Activated T-cell treated with anti-CD3 and anti-CD28 coated beads, Interleukin-2, amount 50 U/mL, for 48 hours (primary cell): ENCODE data around the gene L3MBTL4.
"Not testable (repeated sequence)": the region's sequence is repeated elsewhere in the genome, so short reads cannot be mapped to it uniquely, and the experiment has no call there.

ENCODE experiments used
- DNase-seq, 2 experiments: peaks; one replicate each; pipeline ENCODE4 v3.0.0-alpha.2; 2020

The L3MBTL4 gene

GRCh38 chr18:6297875-6298274 lies 116.8 kb downstream of the L3MBTL4 start:
- no peak for DNase-seq

GRCh38 chr18:6294148-6294784 lies 120.4 kb downstream of the L3MBTL4 start:
- DNase-seq: no peak

GRCh38 chr18:6289843-6290242 lies 124.9 kb downstream of the L3MBTL4 start:
- no peak for DNase-seq

GRCh38 chr18:6286585-6286984 lies 128.1 kb downstream of the L3MBTL4 start:
- DNase-seq: no peak

- DNase-seq: no peak
These were observed 129.9 kb downstream of the L3MBTL4 start for GRCh38 chr18:6284761-6285160.

GRCh38 chr18:6284300-6284699 lies 130.4 kb downstream of the L3MBTL4 start:
- DNase-seq: no peak

- no peak for DNase-seq
These were observed 132.8 kb downstream of the L3MBTL4 start for GRCh38 chr18:6281874-6282273.

GRCh38 chr18:6280211-6280743 lies 134.4 kb downstream of the L3MBTL4 start:
- DNase-seq: no peak

GRCh38 chr18:6279308-6279707 lies 135.4 kb downstream of the L3MBTL4 start:
- DNase-seq: no peak

GRCh38 chr18:6273423-6273822 lies 141.3 kb downstream of the L3MBTL4 start:
- DNase-seq: no peak

GRCh38 chr18:6272144-6272543 lies 142.6 kb downstream of the L3MBTL4 start:
- not testable (repeated sequence) for DNase-seq

- no peak for DNase-seq
These were observed 143.1 kb downstream of the L3MBTL4 start for GRCh38 chr18:6271585-6271984.

GRCh38 chr18:6270771-6271216 lies 143.9 kb downstream of the L3MBTL4 start:
- no peak for DNase-seq

- DNase-seq: no peak
These were observed 144.9 kb downstream of the L3MBTL4 start for GRCh38 chr18:6269660-6270332.

GRCh38 chr18:6266212-6266611 lies 148.5 kb downstream of the L3MBTL4 start:
- DNase-seq: no peak

GRCh38 chr18:6261938-6262337 lies 152.8 kb downstream of the L3MBTL4 start:
- no peak for DNase-seq

- DNase-seq: not testable (repeated sequence)
These were observed 155.4 kb downstream of the L3MBTL4 start for GRCh38 chr18:6259324-6259723.

- no peak for DNase-seq
These were observed 156.8 kb downstream of the L3MBTL4 start for GRCh38 chr18:6257950-6258349.

GRCh38 chr18:6256521-6256920 lies 158.2 kb downstream of the L3MBTL4 start:
- no peak for DNase-seq

GRCh38 chr18:6255886-6256285 lies 158.8 kb downstream of the L3MBTL4 start:
- DNase-seq: no peak

- DNase-seq: no peak
These were observed 159.5 kb downstream of the L3MBTL4 start for GRCh38 chr18:6255116-6255705.

- DNase-seq: no peak
These were observed 160.3 kb downstream of the L3MBTL4 start for GRCh38 chr18:6254456-6254855.

GRCh38 chr18:6251084-6251483 lies 163.6 kb downstream of the L3MBTL4 start:
- no peak for DNase-seq

- no peak for DNase-seq
These were observed 164.9 kb downstream of the L3MBTL4 start for GRCh38 chr18:6249788-6250187.
